HuH-7.5 (cell line): ENCODE results near the gene ARVCF.

Experiments used
- DNase-seq: peaks from one replicate; pipeline ENCODE4 v3.0.0; 2011; ENCODE audit warnings: low spot score

Gene ARVCF

DNA sequence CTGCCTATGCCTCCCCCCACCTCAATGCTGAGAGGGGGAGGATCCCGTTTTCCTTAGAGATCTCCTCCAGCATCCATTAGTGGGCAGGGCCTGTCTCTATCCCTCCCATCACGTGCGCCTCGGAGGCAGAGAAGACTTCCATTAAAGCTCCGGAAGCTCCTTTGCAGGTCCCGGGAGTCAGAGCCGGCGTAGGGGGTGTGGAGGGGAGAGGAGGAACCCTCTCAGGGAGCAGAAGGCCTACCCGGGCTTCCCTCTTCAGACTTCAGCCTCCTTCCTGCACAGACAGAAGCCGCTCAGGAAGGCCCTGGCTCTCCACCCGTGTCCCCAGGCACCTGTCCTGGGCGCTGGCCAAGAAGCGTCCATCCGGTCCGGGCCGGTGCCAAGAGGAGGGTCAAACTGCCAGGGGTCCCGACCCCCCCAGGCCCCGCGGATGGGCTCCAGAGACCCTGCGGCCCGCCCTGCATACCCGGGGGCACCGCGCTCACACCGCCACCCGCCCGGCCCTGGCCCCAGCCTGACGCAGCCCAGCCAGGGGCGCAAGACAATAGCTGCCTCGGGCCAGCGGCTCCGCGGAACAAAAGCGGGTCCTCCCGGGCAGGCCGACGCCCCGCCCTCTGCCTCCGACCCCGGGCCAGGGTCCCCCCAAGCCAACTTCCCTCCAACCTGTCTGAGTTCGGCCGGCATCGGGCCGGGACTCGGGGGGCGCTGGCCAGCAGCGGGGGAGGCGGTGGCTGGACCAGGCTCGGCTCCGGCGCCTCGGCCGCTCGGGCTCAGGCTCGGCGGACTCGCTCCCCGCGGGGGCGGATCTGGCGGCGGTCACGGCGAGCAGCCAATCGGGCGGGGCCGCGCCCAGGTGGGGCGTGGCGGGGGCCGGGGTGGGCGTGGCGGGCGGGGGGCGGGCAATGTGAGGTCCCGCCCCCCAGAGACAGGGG lies 29.9 kb downstream of the ARVCF start:
- peak; percentile 96 for DNase-seq

DNA sequence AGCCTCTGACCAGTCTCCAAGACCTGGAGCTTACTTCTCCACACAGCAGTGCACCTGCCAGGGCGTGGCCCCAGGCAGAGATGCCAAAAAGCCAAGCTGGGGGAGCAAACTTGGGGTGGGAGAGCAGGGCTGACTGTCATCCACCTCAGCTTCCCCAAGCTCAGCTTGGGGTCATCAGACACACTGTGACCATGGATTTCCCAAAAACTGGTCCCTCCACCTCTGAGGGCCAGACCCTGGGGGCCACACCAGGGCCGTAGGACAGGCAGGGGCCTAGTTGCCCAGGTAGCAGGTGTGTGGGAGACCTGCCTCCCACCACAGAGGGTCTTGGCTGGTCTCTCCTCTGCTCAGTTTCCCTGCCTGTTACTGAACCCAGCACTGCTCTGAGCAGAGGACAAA lies 30.6 kb downstream of the ARVCF start:
- DNase-seq = no peak

DNA sequence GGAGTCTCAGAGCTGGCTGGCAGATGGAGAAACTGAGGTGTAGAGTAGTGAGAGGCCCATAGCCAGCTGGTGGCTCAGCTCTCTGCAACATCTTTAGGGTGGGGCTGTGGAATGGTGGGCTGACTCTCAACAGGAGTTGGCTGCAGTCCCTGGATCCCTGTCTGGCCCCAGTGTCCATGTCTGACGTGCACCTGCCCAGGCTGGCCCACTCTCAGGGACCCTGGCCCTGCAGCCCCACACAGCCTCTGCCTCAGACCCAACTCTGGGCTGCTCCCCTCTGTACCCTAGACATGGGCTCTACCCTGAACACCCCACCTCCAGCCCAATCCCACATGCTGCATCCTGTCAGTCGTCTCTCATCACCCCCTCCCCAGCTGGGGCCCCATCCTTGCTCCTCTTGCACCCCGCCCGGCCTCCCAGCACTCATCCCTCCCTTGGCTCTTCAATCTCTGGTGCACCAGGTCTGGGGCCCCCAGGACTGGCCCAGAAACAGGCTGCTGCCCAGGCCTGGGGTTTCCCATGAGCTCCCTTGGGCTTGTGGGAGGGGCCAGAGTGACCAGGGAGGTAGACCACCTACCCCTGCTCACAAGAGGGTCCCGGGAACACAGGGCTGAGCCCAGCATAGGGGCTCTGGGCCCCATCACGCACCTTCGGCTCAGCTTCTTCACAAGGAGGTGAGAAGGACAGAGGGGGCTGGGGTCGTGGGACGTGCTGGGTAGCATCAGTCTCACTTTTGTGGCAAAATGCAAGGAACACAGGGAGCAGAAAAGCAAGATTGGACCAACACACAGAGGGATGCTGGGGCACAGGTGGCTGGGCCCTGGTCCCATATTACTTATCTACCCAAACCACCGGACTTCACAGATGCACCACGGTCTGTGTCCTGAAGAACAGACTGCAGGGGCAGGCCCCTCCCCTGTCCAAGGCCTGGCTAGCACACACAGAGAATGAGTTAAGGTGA lies 31.5 kb downstream of the ARVCF start:
- no peak for DNase-seq

DNA sequence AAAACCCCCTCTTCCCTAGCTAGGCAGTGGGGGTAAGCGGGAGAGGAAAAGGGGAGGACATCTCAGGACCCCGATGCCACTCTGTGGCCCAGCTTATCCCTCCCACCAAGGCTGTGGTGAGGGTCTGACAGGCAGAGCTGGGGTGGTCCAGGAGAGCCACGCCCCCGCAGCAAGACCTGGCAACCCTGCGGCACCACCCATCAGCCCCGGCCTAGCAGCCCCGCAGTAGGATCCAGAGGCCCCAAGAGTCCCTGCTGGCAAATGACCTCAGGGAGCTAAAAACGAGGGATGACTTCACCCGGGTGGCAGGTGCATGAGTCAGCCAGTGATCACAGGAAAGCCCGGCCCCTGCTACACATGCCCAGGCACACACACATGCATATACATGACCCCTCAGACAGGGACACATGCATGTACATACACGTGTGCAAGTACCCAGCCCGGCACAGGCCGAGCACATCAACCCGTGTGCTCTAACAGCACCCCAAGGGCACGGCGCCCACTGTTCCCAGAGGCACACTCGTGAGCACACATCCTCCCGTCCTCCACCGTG lies 32.3 kb downstream of the ARVCF start:
- peak; percentile 78 for DNase-seq

DNA sequence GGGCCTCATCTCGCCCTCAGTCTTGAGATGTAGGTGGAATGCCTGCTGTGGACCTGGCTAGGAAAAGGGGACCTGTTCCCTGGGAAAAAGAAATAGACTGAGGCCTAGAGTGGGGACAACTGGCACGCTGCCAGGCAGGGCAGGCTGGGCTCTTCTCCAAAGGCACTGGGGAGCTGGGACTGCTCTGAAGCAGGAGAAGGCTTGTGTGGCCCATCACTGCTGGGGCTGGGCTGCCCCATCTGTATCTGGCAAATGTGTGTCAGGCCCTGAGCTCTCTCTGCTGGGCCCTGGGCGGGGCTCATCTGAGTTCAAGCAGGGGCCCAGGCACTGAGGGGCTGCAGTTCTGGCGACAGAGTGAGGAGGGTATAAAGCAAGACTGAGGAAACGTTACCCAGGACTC lies 32.9 kb downstream of the ARVCF start:
- DNase-seq = no peak

DNA sequence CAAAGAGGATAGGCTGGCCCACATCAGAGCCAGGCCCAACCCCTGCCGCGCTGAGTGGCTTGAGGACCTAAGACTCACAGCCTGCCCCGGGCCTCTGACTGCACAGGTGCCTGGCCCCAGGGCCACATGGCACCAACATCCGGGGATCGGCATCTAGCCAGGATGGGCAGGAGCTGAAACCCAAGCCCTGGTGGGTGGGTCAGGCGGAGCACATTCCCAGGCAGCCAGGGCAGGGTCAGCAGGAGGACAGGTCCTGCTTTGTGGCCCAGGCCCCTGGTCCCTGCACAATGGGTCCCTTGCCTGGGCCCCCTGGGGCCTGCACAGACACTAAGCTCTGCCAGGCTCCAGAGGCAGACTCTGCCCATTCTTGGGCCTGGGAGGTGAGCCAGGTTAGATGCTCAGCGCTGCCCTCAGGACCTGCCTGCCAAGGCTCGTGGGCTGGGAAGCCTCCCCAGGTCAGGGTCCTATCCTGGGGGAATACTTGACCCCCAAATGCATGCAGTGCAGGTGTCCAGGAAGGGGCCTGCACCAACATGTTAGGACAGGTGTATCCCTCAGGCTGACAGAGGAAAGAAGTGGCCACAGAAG lies 33.5 kb downstream of the ARVCF start:
- no peak for DNase-seq

DNA sequence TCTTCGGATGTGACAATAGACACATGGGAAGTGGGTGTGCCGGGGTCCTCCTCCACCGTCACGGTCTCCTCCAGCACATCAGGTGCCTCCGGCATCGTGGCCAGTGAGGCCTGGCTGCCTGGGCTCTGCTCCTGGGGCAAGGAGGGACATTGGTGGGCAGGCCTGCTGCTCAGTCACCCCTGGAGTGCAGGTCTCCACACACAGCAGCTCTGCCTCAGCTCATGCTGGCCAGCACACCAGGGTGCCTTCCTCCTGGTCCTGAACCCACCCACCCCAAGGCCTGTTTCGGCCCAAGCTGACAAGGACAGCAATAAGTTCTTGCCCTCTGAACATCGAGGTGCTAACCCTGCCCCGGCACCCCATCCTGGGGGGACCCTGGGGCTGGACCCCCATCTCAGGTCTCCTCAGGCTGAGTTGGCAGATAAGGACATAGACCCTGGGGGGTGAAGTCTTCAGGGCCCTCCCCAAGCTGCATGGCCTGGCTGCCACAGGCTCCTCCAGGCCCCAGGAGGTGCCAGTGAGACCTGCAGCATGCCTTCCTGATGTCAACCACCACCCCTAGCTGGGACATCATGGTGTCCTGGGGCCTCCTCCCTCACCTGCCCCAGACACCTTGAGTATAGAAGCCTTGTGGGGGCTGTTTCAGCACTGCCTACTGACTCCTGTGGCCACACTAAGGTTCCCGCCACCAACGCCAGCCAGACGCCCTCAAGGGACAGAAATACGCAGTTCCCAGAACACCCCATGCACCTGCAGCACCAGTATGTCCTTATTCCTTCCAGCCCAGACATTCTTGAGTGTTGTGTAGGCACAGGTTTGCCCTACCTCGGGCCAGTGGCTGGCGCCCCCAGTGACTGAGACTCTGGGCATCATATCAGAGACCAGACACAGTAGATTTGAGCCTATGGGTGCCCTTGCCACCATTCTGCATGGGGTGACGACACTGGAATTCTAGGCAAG lies 34.4 kb downstream of the ARVCF start:
- no peak for DNase-seq

DNA sequence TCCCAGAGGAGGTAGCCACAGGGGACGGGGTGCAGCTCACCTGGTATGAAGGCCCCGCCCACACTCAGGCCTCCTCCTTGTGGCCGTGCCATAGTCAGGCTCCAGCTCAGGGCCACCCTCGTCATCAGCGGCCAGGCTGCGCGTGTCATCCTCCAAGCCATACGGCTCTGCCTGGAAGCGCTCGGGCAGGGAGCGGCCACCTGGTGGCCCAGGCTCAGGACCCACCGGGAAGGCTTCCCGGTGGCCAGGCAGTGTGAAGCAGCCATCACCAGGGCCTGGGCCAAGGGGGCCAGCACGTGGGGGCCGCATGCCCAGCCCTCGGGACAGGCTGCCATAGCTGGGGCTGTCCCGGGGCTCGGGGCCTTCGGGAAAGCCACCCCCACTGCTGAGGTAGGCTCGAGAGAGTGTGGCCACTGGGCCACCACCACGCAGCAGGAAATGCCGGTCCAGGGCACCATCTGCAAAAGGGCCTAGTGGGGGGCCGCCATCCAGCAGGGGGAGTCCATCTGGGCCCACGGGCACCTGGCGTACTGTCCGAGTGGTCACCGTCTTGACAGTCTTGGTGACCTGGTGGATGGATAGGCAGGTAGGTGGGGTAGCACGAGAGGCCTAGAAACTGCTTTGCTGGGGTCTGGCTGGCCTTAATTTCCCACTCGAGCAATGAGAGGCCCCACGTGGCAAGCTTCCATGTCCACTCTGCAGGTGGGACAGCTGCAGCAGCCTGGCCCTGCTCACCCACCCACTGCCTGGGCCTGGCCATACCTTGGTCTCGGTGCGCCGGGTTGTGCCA lies 35.3 kb downstream of the ARVCF start:
- no peak for DNase-seq

DNA sequence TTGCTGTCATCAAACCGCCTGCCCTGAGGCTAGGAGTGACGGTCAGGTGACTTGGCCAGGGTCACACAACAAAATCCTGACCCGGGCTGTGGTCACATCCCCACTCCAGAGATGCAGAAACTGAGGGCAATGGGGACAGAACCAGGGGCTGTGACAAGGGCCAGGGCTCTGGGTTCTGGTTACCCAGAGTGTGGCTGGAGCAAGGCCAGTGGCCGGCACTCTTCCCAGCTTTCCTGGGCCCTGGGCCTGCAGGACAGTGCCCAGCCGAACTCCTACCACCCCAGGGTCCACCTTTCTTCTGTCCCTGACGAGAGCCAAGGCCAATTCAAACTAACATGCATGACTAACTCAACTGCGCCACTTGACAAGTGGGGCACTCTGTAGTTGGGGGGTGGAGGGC lies 35.9 kb downstream of the ARVCF start:
- DNase-seq = no peak

DNA sequence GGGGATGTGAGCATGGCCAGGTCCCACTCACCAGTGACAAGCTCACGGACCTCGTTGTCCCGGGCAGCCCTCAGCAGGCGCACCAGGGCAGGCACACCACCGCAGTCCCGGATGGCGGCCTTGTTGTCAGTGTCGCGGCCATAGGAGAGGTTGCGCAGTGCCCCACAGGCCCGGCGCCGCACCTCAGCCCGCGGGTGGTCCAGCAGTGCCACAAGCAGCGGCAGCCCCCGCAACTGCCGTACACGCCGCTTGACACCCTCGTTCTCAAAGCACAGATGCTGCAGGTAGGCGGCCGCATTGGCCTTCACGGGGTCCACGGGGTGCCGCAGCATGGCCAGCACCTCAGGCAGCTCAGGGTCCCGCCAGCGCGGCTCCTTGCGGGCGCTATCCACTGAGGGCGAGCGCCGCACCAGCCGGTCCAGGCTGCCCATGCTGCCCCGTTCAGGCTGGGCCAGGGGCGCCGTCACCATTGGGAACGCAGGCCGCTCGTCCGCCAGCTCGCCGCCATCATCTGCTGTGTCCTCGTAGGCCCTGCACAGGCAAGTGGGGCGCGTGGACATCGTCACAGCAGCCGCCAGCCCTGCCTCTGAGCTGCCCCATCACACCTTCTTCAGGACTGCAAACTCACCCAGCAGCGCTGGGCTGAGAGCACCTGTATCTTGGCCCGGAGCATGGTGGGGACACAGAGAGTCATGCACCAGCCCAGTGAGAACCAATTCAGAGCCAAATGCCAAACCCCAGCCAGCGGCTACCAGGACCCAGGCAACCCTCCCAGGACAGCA lies 36.7 kb downstream of the ARVCF start:
- DNase-seq = no peak

DNA sequence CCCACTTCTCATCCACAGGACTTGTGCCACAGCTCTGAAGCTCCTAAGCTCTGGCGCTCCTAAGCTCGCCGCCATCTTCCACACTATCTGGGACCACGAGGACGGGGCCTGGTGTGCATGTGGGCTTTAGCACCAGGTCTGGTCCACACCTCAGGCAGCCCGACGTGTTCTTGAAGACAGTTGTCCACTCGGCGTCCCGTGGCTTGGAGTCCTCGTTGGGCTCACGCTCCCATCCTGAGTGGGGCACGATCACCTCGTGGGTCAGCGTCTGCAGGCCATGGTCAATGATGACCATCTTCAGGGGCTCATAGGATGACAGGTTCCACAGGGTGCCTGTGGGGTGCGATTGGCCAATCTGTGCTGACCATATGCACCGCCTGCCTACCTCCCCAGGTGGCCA lies 37.9 kb downstream of the ARVCF start:
- DNase-seq = no peak

DNA sequence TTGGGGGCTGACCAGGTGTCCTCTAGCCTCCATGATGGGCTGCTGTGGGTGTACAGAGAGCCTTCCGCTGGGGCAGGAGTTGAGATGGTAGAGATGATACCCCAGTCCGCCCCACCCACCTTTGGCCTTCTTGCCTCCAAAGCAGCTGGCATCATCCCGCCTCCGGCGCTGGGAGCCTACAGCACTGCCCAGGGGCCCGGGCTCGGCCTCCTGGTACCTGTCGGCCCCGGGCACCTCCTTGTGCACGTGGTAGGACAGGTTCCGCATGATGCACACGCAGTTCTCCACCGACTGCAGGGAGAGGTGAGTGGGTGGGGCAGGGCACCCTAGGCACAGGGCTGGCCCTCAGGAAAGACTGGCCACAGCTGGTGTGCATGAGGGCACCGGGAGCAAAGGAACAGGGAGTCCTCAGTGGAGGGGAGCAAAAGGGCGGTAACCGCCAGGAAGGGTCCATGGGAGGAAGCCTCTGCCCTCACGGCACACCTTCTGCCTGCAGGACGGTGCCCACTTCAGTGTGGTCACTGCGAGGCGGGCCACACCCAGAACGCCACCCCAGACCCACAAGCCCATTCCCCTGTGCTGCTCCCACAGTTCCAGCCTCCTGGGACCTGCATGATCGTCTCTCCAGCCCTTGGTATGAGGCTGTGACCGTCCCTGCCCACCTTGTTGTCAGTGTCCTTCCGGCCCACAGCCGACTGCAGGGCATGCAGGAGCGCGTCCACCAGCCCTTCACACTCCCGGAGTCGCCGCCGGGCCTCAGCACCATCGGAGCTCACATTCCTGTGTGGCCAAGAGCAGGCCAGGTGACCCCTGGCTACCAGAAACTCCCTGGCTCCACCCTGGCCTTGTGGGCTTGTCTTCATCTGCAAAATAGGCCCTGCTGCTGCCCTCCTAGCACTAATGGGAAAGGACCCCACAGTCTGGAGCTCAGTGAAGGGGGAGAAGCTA lies 39.1 kb downstream of the ARVCF start:
- no peak for DNase-seq

DNA sequence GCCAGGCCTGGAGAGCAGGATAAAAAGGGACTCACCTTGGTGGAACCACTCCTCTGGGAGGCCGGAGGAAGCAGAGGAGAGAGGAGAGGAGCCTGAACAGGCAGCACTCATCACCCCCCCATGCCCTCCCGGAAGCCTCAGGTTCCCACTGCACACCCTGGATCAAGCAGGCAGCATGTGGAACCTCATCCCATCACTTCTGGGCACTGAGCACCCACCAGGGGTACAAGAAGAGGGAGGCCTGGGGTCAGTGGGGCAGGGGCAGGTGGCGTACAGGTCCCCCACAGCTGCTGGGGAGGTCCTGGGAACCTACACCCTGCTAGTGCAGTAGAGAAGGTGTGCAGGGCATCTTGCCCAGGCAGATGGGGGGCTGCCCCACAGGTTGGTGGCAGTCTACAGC lies 40.0 kb downstream of the ARVCF start:
- no peak for DNase-seq

DNA sequence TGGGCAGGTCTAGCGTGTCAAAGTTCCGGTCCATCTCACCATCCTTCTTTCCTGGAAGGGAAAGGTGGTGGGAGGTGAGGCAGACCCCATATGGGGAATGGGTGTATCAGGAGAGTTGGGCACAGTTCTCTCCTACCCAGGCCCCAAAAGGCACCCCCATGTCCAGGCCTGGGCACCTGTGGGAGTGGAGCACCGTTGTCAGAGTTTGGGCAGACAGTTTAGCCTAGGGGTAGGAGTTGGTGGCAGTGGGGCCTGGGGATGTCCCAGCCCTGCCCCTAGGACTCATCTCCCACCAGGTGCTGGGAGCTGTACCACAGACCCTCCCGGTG lies 41.0 kb downstream of the ARVCF start:
- DNase-seq = no peak

DNA sequence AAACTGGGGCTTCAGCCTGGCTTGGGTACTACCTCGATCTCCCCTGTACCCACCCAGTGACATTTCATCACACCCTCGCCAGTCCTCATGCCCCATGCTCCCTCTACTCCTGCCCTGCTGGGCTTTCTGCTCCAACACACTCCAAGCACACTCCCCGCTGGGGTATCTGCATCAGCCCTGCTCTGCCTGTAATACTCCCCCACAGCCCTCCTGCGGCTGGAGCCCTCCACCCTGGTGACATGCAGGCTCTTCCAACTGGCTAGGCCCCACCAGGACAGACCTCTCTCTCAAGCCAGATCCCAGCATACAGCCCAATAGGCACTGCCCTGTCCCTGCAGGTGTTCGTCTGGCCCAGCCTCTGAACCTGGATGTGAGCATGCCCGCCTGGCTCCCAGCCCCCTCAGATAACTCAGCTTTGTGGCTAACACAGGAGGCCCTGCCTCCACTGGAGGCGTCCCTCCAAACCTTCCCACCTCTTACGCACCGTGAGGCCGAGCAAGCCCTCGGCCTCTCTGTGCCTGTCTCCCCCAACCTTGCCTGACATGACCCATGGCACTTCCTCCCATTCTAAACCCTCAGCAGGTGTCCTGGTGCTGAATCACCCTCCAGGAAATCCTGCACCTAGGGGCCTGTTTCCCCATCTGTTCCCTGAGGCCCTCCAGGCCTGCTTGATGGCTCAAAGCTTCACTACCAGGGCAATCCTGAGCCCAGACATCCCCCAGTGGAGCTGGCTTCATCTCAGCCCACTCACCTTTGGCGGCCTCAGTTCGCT lies 41.5 kb downstream of the ARVCF start:
- DNase-seq = no peak

DNA sequence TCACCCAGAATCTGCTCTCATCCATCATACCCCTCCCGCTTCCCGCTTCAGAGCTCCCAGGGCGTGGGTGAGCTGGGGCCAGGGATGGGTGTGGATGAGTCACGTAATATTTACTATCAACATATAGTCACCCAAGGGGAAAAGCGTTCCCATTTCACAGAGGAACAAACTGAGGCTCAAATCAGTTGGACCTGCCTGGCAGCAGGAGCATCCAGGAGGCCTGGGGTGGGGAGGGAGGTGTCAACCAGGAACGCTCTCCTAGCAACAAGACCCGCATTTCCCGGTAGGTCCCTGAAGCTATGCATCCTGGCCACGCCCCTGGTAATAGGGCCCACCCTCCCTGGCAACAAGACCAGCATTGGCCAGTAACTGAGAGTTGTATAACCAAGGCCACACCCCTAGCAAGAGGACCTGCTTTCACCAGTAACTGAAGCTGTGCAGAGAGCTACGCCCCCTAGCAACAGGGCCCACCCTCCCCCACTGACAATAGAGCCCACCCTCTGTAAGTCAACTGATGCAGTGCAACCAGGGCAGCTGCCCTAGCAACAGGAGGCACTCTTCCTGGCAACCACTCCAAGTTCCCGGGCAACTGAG lies 42.3 kb downstream of the ARVCF start:
- DNase-seq = peak; percentile 64
